ENCODE results near the gene ST7L.
"Not testable (repeated sequence)": the region's sequence is repeated elsewhere in the genome, so short reads cannot be mapped to it uniquely, and the experiment has no call there.

DNA sequence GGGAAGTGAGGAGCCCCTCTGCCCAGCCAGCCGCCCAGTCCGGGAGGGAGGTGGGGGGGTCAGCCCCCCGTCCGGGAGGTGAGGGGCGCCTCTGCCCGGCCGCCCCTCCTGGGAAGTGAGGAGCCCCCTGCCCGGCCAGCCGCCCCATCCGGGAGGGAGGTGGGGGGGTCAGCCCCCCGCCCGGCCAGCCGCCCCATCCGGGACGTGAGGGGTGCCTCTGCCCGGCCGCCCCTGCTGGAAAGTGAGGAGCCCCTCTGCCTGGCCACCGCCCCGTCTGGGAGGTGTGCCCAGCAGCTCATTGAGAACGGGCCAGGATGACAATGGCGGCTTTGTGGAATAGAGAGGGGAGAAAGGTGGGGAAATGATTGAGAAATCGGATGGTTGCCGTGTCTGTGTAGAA lies 21.5 kb upstream of the ST7L start:
- TF ChIP-seq POLR2A (IDR thresholded peaks at IDR 0.05), result not testable (repeated sequence)
- TF ChIP-seq, protein P1, sequence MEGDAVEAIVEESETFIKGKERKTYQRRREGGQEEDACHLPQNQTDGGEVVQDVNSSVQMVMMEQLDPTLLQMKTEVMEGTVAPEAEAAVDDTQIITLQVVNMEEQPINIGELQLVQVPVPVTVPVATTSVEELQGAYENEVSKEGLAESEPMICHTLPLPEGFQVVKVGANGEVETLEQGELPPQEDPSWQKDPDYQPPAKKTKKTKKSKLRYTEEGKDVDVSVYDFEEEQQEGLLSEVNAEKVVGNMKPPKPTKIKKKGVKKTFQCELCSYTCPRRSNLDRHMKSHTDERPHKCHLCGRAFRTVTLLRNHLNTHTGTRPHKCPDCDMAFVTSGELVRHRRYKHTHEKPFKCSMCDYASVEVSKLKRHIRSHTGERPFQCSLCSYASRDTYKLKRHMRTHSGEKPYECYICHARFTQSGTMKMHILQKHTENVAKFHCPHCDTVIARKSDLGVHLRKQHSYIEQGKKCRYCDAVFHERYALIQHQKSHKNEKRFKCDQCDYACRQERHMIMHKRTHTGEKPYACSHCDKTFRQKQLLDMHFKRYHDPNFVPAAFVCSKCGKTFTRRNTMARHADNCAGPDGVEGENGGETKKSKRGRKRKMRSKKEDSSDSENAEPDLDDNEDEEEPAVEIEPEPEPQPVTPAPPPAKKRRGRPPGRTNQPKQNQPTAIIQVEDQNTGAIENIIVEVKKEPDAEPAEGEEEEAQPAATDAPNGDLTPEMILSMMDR (IDR thresholded peaks at IDR 0.05), result not testable (repeated sequence)
